K562 (cell line): Measurements from ENCODE around the gene ECHDC1. TPM values are rescaled to one million over a fixed set of nuclear protein-coding genes. Genes with fewer than 3 reads are reported as not detected.

Experiments used
- CBX2 ChIP-seq: fragments of 200-600 bp; sonication (generic); IDR thresholded peaks from one replicate; pipeline ENCODE4 v1.6.1; 2012; ENCODE audit warnings: mild to moderate bottlenecking, low read length, inconsistent platforms; ENCODE audit not compliant: insufficient read depth, poor library complexity, severe bottlenecking
- CREB1 ChIP-seq, 2 experiments: sonication (generic) in 1 of 2; formaldehyde crosslinking in 1 of 2; IDR thresholded peaks; 2 replicates each; pipeline versions ENCODE4 v1.6.1 to v1.8.0; 2012 to 2022; ENCODE audit warnings: inconsistent platforms in 1 of 2, mild to moderate bottlenecking in 1 of 2, missing genetic modification reagents in 1 of 2, moderate library complexity in 1 of 2
- NRF1 ChIP-seq, 2 experiments: fragments of 450-650 bp; IDR thresholded peaks in 1 of 2; conservative IDR thresholded peaks in 1 of 2; 2 replicates each; pipeline ENCODE4 v1.6.1; 2014; ENCODE audit warnings: mild to moderate bottlenecking in 2 of 2
- PHB2 ChIP-seq: fragments of 450-650 bp; IDR thresholded peaks from 2 replicates; pipeline ENCODE4 v1.6.1; 2017; ENCODE audit warnings: low read depth
- RNF2 ChIP-seq: sonication (generic); IDR thresholded peaks from 2 replicates; pipeline ENCODE4 v1.6.1; 2016
- ZFP30 ChIP-seq: fragments of 250-450 bp; sonication (Bioruptor Pico); IDR thresholded peaks from 2 replicates; pipeline ENCODE4 v1.8.0; 2022; ENCODE audit warnings: moderate library complexity, mild to moderate bottlenecking, inconsistent platforms, borderline replicate concordance
- polyA plus RNA-seq, 8 experiments: library from polyadenylated mRNA; depleted of rRNA in 4 of 8; stranded (reverse) in 5 of 8; unstranded in 3 of 8; fragments of >200 nt; fragmentation: Nextera tagmentation in 2 of 8; fragmentation: Illumina TruSeq in 1 of 8; extraction: Ambion mirVana in 2 of 8; extraction: Trizol in 1 of 8; gene quantifications; 2 replicates each; pipeline versions ENCODE4 v1.2.1 to v1.2.3, GENCODE V29; 2011 to 2014; ENCODE audit warnings: inconsistent platforms in 1 of 8, missing spikeins in 1 of 8
- total RNA-seq, 7 experiments: library from RNA; depleted of rRNA in 6 of 7; stranded (reverse); fragments of >200 nt in 6 of 7; fragmentation: Illumina TruSeq in 2 of 7; extraction: Trizol in 2 of 7; gene quantifications; 2 replicates each; pipeline versions ENCODE4 v1.2.1 to v1.2.3, GENCODE V29; 2011 to 2021; ENCODE audit warnings: low replicate concordance in 1 of 7
- TF ChIP-seq, protein P1 (sequence below), 3 experiments: fragments of 200-800 bp in 1 of 3; sonication (Bioruptor generic) in 1 of 3; sonication (generic) in 1 of 3; formaldehyde crosslinking in 1 of 3; IDR thresholded peaks; 2 replicates each; pipeline versions ENCODE4 v1.6.1 to v1.8.0; 2016 to 2022; ENCODE audit warnings: mild to moderate bottlenecking in 2 of 3, missing compliant biosample characterization in 2 of 3, missing genetic modification characterization in 2 of 3, missing genetic modification reagents in 1 of 3
- TF ChIP-seq, protein P2 (sequence below): IDR thresholded peaks from 3 replicates; pipeline ENCODE4 v1.6.1; 2011; ENCODE audit warnings: borderline replicate concordance, mild to moderate bottlenecking; ENCODE audit not compliant: insufficient read length, insufficient read depth
- TF ChIP-seq, protein P3 (sequence below): fragments of 250-450 bp; sonication (Bioruptor Pico); IDR thresholded peaks from 2 replicates; pipeline ENCODE4 v1.4.0; 2020
- TF ChIP-seq, protein P4 (sequence below): fragments of 450-650 bp; IDR thresholded peaks from 2 replicates; pipeline ENCODE4 v1.6.1; 2016; ENCODE audit warnings: borderline replicate concordance
- TF ChIP-seq, protein P5 (sequence below): sonication (generic); formaldehyde crosslinking; IDR thresholded peaks from 2 replicates; pipeline ENCODE4 v1.9.0; 2022; ENCODE audit warnings: mild to moderate bottlenecking, missing genetic modification reagents
- TF ChIP-seq, protein P6 (sequence below): IDR thresholded peaks from 2 replicates; pipeline ENCODE4 v1.6.1; 2014; ENCODE audit warnings: antibody characterized with exemption

Gene ECHDC1
- total and polyA plus RNA-seq, 9 of the 15 experiments (the other 6 are each of a cell fraction or from before 2014, with no cell fraction given): 58.0 to 105 (median 78.6) TPM

DNA sequence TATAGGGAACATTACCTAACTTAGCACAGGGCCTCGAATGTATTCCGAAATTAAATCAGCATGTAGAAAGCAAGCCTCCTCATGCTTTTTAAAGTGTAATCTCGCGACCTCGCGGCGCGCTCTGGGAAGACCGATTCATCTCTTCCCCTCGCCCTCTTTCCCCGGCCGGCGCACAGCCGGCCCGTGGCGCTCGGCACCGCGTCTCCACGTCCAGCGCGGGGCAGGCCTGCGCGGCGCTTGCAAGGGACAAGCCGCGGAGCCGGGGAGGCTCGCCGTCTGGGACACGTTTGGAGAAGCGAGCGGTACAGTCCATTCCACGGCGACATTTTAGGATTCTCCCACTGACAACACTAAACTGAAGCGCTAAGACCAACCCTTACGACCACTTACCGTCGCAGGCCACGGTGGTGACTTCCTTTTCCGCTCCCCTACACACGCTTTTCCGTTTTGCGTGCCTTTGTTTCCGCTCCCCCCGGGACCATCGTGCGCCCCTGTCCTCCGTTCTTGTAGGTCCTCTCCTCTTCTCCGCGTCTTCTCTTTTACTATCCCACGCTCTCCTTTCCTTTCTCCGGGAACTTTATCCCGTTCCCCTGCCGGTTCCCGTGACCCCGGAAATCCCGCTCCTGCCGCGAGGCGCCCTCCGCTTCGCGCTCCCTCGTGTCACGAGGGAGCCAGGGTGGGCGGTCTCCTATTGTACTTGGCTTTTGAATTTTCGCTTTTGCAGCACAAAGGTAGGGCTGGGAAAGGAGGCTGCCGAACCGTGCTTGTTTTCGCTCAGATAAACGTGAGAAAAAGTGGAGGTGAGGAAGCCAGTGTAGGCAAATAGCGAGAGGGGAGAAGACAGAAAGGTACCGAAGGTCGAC lies at the start of gene ECHDC1 (continued):
- TF ChIP-seq, protein P1, sequence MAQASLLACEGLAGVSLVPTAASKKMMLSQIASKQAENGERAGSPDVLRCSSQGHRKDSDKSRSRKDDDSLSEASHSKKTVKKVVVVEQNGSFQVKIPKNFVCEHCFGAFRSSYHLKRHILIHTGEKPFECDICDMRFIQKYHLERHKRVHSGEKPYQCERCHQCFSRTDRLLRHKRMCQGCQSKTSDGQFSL (CRISPR knock-in tag; IDR thresholded peaks at IDR 0.05): no peak
- TF ChIP-seq, protein P1 (tag; IDR thresholded peaks at IDR 0.05): no peak
- TF ChIP-seq CBX2: no peak
- no peak for TF ChIP-seq ZFP30 (CRISPR knock-in tag)
- TF ChIP-seq, protein P2, sequence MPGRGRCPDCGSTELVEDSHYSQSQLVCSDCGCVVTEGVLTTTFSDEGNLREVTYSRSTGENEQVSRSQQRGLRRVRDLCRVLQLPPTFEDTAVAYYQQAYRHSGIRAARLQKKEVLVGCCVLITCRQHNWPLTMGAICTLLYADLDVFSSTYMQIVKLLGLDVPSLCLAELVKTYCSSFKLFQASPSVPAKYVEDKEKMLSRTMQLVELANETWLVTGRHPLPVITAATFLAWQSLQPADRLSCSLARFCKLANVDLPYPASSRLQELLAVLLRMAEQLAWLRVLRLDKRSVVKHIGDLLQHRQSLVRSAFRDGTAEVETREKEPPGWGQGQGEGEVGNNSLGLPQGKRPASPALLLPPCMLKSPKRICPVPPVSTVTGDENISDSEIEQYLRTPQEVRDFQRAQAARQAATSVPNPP: no peak
- TF ChIP-seq, protein P3, sequence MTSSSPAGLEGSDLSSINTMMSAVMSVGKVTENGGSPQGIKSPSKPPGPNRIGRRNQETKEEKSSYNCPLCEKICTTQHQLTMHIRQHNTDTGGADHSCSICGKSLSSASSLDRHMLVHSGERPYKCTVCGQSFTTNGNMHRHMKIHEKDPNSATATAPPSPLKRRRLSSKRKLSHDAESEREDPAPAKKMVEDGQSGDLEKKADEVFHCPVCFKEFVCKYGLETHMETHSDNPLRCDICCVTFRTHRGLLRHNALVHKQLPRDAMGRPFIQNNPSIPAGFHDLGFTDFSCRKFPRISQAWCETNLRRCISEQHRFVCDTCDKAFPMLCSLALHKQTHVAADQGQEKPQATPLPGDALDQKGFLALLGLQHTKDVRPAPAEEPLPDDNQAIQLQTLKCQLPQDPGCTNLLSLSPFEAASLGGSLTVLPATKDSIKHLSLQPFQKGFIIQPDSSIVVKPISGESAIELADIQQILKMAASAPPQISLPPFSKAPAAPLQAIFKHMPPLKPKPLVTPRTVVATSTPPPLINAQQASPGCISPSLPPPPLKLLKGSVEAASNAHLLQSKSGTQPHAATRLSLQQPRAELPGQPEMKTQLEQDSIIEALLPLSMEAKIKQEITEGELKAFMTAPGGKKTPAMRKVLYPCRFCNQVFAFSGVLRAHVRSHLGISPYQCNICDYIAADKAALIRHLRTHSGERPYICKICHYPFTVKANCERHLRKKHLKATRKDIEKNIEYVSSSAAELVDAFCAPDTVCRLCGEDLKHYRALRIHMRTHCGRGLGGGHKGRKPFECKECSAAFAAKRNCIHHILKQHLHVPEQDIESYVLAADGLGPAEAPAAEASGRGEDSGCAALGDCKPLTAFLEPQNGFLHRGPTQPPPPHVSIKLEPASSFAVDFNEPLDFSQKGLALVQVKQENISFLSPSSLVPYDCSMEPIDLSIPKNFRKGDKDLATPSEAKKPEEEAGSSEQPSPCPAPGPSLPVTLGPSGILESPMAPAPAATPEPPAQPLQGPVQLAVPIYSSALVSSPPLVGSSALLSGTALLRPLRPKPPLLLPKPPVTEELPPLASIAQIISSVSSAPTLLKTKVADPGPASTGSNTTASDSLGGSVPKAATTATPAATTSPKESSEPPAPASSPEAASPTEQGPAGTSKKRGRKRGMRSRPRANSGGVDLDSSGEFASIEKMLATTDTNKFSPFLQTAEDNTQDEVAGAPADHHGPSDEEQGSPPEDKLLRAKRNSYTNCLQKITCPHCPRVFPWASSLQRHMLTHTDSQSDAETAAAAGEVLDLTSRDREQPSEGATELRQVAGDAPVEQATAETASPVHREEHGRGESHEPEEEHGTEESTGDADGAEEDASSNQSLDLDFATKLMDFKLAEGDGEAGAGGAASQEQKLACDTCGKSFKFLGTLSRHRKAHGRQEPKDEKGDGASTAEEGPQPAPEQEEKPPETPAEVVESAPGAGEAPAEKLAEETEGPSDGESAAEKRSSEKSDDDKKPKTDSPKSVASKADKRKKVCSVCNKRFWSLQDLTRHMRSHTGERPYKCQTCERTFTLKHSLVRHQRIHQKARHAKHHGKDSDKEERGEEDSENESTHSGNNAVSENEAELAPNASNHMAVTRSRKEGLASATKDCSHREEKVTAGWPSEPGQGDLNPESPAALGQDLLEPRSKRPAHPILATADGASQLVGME: no peak
- TF ChIP-seq RNF2: peak; percentile 68; the same call in 1 of the 2 replicates
- TF ChIP-seq, protein P4, sequence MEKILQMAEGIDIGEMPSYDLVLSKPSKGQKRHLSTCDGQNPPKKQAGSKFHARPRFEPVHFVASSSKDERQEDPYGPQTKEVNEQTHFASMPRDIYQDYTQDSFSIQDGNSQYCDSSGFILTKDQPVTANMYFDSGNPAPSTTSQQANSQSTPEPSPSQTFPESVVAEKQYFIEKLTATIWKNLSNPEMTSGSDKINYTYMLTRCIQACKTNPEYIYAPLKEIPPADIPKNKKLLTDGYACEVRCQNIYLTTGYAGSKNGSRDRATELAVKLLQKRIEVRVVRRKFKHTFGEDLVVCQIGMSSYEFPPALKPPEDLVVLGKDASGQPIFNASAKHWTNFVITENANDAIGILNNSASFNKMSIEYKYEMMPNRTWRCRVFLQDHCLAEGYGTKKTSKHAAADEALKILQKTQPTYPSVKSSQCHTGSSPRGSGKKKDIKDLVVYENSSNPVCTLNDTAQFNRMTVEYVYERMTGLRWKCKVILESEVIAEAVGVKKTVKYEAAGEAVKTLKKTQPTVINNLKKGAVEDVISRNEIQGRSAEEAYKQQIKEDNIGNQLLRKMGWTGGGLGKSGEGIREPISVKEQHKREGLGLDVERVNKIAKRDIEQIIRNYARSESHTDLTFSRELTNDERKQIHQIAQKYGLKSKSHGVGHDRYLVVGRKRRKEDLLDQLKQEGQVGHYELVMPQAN: peak; percentile 83
- no peak for TF ChIP-seq PHB2
- TF ChIP-seq CREB1 (IDR thresholded peaks at IDR 0.05): peak; percentile 5; the same call in 1 of the 2 replicates
- peak; percentile 60; the same call in 1 of the 2 replicates for TF ChIP-seq CREB1 (CRISPR knock-in tag; IDR thresholded peaks at IDR 0.05)
- peak; percentile 73 to 78 for TF ChIP-seq NRF1 (conservative IDR thresholded peaks at IDR 0.05 in 1 of 2, IDR thresholded peaks at IDR 0.05 in 1 of 2)
- TF ChIP-seq, protein P5, sequence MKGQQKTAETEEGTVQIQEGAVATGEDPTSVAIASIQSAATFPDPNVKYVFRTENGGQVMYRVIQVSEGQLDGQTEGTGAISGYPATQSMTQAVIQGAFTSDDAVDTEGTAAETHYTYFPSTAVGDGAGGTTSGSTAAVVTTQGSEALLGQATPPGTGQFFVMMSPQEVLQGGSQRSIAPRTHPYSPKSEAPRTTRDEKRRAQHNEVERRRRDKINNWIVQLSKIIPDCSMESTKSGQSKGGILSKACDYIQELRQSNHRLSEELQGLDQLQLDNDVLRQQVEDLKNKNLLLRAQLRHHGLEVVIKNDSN (CRISPR knock-in tag): peak; percentile 65
- TF ChIP-seq, protein P6, sequence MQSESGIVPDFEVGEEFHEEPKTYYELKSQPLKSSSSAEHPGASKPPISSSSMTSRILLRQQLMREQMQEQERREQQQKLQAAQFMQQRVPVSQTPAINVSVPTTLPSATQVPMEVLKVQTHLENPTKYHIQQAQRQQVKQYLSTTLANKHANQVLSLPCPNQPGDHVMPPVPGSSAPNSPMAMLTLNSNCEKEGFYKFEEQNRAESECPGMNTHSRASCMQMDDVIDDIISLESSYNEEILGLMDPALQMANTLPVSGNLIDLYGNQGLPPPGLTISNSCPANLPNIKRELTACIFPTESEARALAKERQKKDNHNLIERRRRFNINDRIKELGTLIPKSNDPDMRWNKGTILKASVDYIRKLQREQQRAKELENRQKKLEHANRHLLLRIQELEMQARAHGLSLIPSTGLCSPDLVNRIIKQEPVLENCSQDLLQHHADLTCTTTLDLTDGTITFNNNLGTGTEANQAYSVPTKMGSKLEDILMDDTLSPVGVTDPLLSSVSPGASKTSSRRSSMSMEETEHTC: peak; percentile 50; the same call in 1 of the 2 replicates
